Stomach (tissue), 9 donors: Measurements from ENCODE around the gene MCC. TPM values are rescaled to one million over a fixed set of nuclear protein-coding genes. Genes with fewer than 3 reads are reported as not detected.

Experiments
- DNase-seq, 2 donors: peaks; one replicate each; pipeline versions ENCODE4 v3.0.0 to v3.0.0-alpha.2; 2013 to 2019
- H3K27ac ChIP-seq, 5 donors: fragments of 200-600 bp in 4 of 5; sonication (generic) in 4 of 5; one replicate each; pipeline ENCODE4 v1.5.1; 2013 to 2019; ENCODE audit warnings: mild to moderate bottlenecking in 1 of 5, moderate library complexity in 1 of 5
- H3K27me3 ChIP-seq, 3 donors: fragments of 200-600 bp; sonication (generic); one replicate each; pipeline ENCODE4 v1.5.1; 2017 to 2019; ENCODE audit warnings: mixed run types in 1 of 3
- H3K36me3 ChIP-seq, 4 donors: fragments of 200-600 bp; sonication (generic); 1 replicate in 3 of 4; 2 replicates in 1 of 4; pipeline ENCODE4 v1.5.1; 2016 to 2019
- H3K4me1 ChIP-seq, 4 donors: fragments of 200-600 bp; sonication (generic); one replicate each; pipeline ENCODE4 v1.5.1; 2016 to 2019
- H3K4me3 ChIP-seq, 4 donors: fragments of 200-600 bp; sonication (generic) in 3 of 4; one replicate each; pipeline ENCODE4 v1.5.1; 2016 to 2019; ENCODE audit warnings: mild to moderate bottlenecking in 1 of 4
- H3K9me3 ChIP-seq, 4 donors: fragments of 200-600 bp; sonication (generic); one replicate each; pipeline ENCODE4 v1.5.1; 2016 to 2019
- CTCF ChIP-seq, 7 experiments: fragments of 450-650 bp in 4 of 7; fragments of 200-600 bp in 3 of 7; sonication (generic) in 3 of 7; IDR thresholded peaks; one replicate each; pipeline ENCODE4 v1.5.1; 2016 to 2019; ENCODE audit warnings: antibody characterized with exemption in 7 of 7, control low read depth in 2 of 7, mild to moderate bottlenecking in 1 of 7
- EP300 ChIP-seq: sonication (generic); formaldehyde crosslinking; IDR thresholded peaks from one replicate; pipeline ENCODE4 v1.6.1; 2017; ENCODE audit warnings: antibody characterized with exemption
- POLR2A ChIP-seq, 4 donors: fragments of 450-650 bp; IDR thresholded peaks; one replicate each; pipeline ENCODE4 v1.6.1; 2016; ENCODE audit warnings: antibody characterized with exemption in 4 of 4, control low read depth in 2 of 4, mild to moderate bottlenecking in 1 of 4, moderate library complexity in 1 of 4
- POLR2AphosphoS5 ChIP-seq, 3 donors: sonication (generic); formaldehyde crosslinking; IDR thresholded peaks; one replicate each; pipeline ENCODE4 v1.6.1; 2016; ENCODE audit warnings: antibody characterized with exemption in 3 of 3
- WGBS, 5 donors: extraction: QIAGEN DNeasy Blood & Tissue Kit in 3 of 5; methylation state at CpG; one replicate each; pipeline versions ENCODE4 v1.1.5 to v1.1.7; 2013 to 2018; 5-methylcytosine and 5-hydroxymethylcytosine counted together
- intact Hi-C: fragments of 100-400 bp; cut with DNase I; formaldehyde crosslinking; loops from one replicate; pipeline ENCODE4 v1.15.1; 2023; ENCODE audit warnings: low total_unique reads
- polyA plus RNA-seq, 3 donors: library from polyadenylated mRNA; stranded (reverse); fragments of 200-250 nt; gene quantifications; one replicate each; pipeline ENCODE4 v1.2.3, GENCODE V29; 2013
- total RNA-seq, 5 donors: library from RNA; depleted of rRNA; stranded (reverse); fragments of >200 nt; gene quantifications; one replicate each; pipeline versions ENCODE4 v1.1.0 to v1.2.3, GENCODE V29; 2014 to 2016
- donor health status: healthy with polysubstance abuse.
- donor health status: Bipolar disorder and iron deficiency.
- donor health status: healthy.

The MCC gene
- total and polyA plus RNA-seq, 8 donors, result 3.8 to 35.1 (median 8.9) TPM

- TF ChIP-seq CTCF (IDR thresholded peaks at IDR 0.05) (no peak), POLR2AphosphoS5 (IDR thresholded peaks at IDR 0.05) (no peak), POLR2A (IDR thresholded peaks at IDR 0.05) (no peak), EP300 (no peak)
- WGBS, 5 donors, result 92 to 98% (median 94%) methylated on average over 2 of the region's 2 CpGs
- Histone ChIP-seq H3K9me3 (no peaks in the 10 kb centered on the region), H3K36me3 (peaks cover 0 to 19% (median 13%) of the 10 kb centered on the region in 4 donors), H3K27ac (no peak overlapping the region), H3K27me3 (no peaks in the 10 kb centered on the region), H3K4me3 (no peak overlapping the region), H3K4me1 (peaks cover 12 to 50% (median 22%) of the 10 kb centered on the region in 4 donors)
- intact Hi-C loops, result loop anchor here (5.0 kb wide), 1 partner anchor 544 kb away; no protein-coding TSS in a partner anchor
- no peak for DNase-seq
Observed at GRCh38 chr5:112983363-112983762, 504.9 kb downstream of the MCC start.

- H3K27me3 ChIP-seq, result no peaks in the 10 kb centered on the region
- H3K27ac ChIP-seq, result no peak overlapping the region
- TF ChIP-seq EP300 (no peak), POLR2AphosphoS5 (IDR thresholded peaks at IDR 0.05) (no peak), POLR2A (IDR thresholded peaks at IDR 0.05) (no peak), CTCF (IDR thresholded peaks at IDR 0.05) (no peak)
- H3K4me3 ChIP-seq, result no peak overlapping the region
- H3K9me3 ChIP-seq, result no peaks in the 10 kb centered on the region
- peaks cover 17 to 67% (median 36%) of the 10 kb centered on the region in 4 donors for H3K4me1 ChIP-seq
- WGBS, 5 donors, result 34 to 70% (median 49%) methylated on average over 3 of the region's 3 CpGs
- DNase-seq, result no peak
- H3K36me3 ChIP-seq, result peaks cover 0 to 12% (median 4%) of the 10 kb centered on the region in 4 donors
- intact Hi-C loops, result loop anchor here (5.0 kb wide), 1 partner anchor 548 kb away; no protein-coding TSS in a partner anchor
Observed at GRCh38 chr5:112979723-112980122, 508.5 kb downstream of the MCC start.

- H3K4me3 ChIP-seq, result peak overlapping the region in 2 of 4 donors; percentile 94 to 95
Observed at GRCh38 chr5:112978836-112979235, 509.4 kb downstream of the MCC start.

GRCh38 chr5:112977440-112977861, 510.8 kb downstream of the MCC start:
- Histone ChIP-seq H3K27me3 (no peaks in the 10 kb centered on the region), H3K4me3 (peak overlapping the region; percentile 93 to 98 (median 94)), H3K36me3 (peaks cover 0 to 12% (median 4%) of the 10 kb centered on the region in 4 donors), H3K4me1 (peaks cover 17 to 55% (median 32%) of the 10 kb centered on the region in 4 donors), H3K27ac (peak overlapping the region; percentile 81 to 97 (median 93)), H3K9me3 (no peaks in the 10 kb centered on the region)
- no peak for TF ChIP-seq POLR2A (IDR thresholded peaks at IDR 0.05)
- no peak for TF ChIP-seq POLR2AphosphoS5 (IDR thresholded peaks at IDR 0.05)
- TF ChIP-seq EP300, result no peak
- TF ChIP-seq CTCF (IDR thresholded peaks at IDR 0.05), result no peak
- intact Hi-C loops, result no loop called here
- WGBS, 5 donors, result 0 to 1% (median 1%) methylated on average over 16 of the region's 16 CpGs
- no peak for DNase-seq

More at GRCh38 chr5:112978836-112979235, 509.4 kb downstream of the MCC start:
- no peak overlapping the region for H3K27ac ChIP-seq
- no peaks in the 10 kb centered on the region for H3K9me3 ChIP-seq
- intact Hi-C loops, result no loop called here
- DNase-seq, result no peak
- peaks cover 0 to 12% (median 4%) of the 10 kb centered on the region in 4 donors for H3K36me3 ChIP-seq
- no peaks in the 10 kb centered on the region for H3K27me3 ChIP-seq
- WGBS, 5 donors, result 8 to 20% (median 11%) methylated on average over 2 of the region's 2 CpGs
- peaks cover 17 to 60% (median 36%) of the 10 kb centered on the region in 4 donors for H3K4me1 ChIP-seq
- TF ChIP-seq EP300 (no peak), POLR2AphosphoS5 (IDR thresholded peaks at IDR 0.05) (no peak)
